ENCODE results near the gene DIPK1B. TPM values are rescaled to one million over a fixed set of nuclear protein-coding genes. Genes with fewer than 3 reads are reported as not detected.

The DIPK1B gene
- total RNA-seq, 2 experiments from 2014 or later, result 0.14 TPM; not detected in 1

GRCh38 chr9:136668983-136669790, 43.2 kb upstream of the DIPK1B start:
- POLR2A ChIA-PET, result no interaction called here
- no peak for ATAC-seq
- Mint-ChIP-seq H3K9me3 (no peaks in the 10 kb centered on the region), H3K27me3 (peaks cover 9% of the 10 kb centered on the region), H3K4me1 (ENCODE audit: low read depth) (peaks cover 2% of the 10 kb centered on the region), H3K27ac (no peak overlapping the region), H3K4me3 (no peak overlapping the region), H3K36me3 (ENCODE audit: low read depth) (no peaks in the 10 kb centered on the region)
- CTCF ChIA-PET, result interaction anchor here (1.6 kb wide), 1 partner anchor 25 kb away, joined by 4 read pairs; no protein-coding TSS in a partner anchor
- intact Hi-C loops (cut with micrococcal nuclease), result no loop called here
- DNase-seq, result peak; percentile 39
- no peak for TF ChIP-seq CTCF (IDR thresholded peaks at IDR 0.05)

GRCh38 chr9:136669791-136670464, 42.4 kb upstream of the DIPK1B start:
- Mint-ChIP-seq H3K27me3 (peaks cover 6% of the 10 kb centered on the region), H3K27ac (no peak overlapping the region), H3K4me3 (no peak overlapping the region), H3K4me1 (ENCODE audit: low read depth) (peaks cover 2% of the 10 kb centered on the region), H3K36me3 (ENCODE audit: low read depth) (no peaks in the 10 kb centered on the region), H3K9me3 (no peaks in the 10 kb centered on the region)
- ChIA-PET POLR2A (no interaction called here), CTCF (no interaction called here)
- ATAC-seq (no peak), DNase-seq (no peak)
- TF ChIP-seq CTCF (IDR thresholded peaks at IDR 0.05), result no peak
- intact Hi-C loops (cut with micrococcal nuclease), result no loop called here

DNA sequence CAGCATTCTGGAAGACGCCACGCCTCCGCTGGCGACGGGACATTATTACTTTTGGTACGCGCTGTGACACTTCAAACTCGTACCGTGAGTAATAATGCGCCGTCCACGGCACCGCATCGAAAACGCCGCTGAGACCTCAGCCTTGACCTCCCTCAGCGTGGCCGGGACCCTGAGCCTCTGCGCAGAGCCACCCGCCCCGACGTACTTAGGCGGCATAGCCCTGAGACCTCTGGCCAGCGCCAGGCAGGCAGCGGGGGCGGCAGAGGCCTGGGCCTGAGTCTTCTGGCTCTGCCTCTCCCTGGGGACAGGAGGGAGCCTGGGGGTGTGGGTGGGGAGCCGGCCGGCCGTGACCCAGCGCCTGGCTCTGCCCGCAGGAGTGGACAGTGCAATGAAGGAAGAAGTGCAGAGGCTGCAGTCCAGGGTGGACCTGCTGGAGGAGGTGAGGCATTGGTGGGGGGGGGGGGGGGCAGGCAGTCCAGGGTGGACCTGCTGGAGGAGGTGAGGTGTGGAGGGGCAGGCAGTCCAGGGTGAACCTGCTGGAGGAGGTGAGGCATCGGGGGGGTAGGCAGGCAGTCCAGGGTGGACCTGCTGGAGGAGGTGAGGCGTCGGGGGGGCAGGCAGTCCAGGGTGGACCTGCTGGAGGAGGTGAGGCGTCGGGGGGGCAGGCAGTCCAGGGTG, 41.7 kb upstream of the DIPK1B start:
- H3K27ac Mint-ChIP-seq, result no peak overlapping the region
- no peak overlapping the region for H3K4me3 Mint-ChIP-seq
- CTCF ChIA-PET, result interaction anchor here (0.8 to 2.5 kb wide), 15 partner anchors 9 to 104 kb away, joined by 3 to 21 read pairs (median 4); partner anchors contain the start of gene EGFL7
- intact Hi-C loops (cut with micrococcal nuclease), result no loop called here
- no peaks in the 10 kb centered on the region for H3K4me1 Mint-ChIP-seq (ENCODE audit: low read depth)
- ATAC-seq (no peak), DNase-seq (no peak)
- no peaks in the 10 kb centered on the region for H3K9me3 Mint-ChIP-seq
- no peak for TF ChIP-seq CTCF (IDR thresholded peaks at IDR 0.05)
- H3K27me3 Mint-ChIP-seq, result peaks cover 5% of the 10 kb centered on the region
- POLR2A ChIA-PET, result interaction anchor here (1.5 kb wide), 1 partner anchor 56 kb away, joined by 4 read pairs; no protein-coding TSS in a partner anchor
- H3K36me3 Mint-ChIP-seq (ENCODE audit: low read depth), result no peaks in the 10 kb centered on the region

DNA sequence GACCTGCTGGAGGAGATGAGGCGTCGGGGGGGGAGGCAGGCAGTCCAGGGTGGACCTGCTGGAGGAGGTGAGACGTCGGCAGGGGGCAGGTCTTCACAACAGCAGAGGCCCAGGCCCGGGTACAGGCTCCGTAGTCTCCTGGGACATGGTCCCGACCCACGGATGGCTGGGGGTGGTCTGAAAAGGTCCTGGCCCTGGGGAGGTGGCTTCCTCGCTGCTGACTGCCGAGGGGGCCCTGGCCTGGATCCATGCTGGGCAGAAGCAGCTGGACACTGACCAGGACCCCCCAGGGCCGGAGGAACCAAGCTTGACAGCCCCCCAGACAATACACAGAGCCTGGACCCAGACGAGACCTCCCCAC, 41.1 kb upstream of the DIPK1B start:
- DNase-seq, result no peak
- Mint-ChIP-seq H3K36me3 (ENCODE audit: low read depth) (no peaks in the 10 kb centered on the region), H3K4me1 (ENCODE audit: low read depth) (no peaks in the 10 kb centered on the region), H3K4me3 (no peak overlapping the region), H3K9me3 (no peaks in the 10 kb centered on the region), H3K27me3 (peaks cover 5% of the 10 kb centered on the region), H3K27ac (no peak overlapping the region)
- TF ChIP-seq CTCF (IDR thresholded peaks at IDR 0.05), result no peak
- CTCF ChIA-PET, result interaction anchor here (0.8 to 2.5 kb wide), 24 partner anchors 9 to 321 kb away, joined by 3 to 21 read pairs (median 4); partner anchors contain the start of genes EGFL7 and PAXX
- intact Hi-C loops (cut with micrococcal nuclease), result no loop called here
- no peak for ATAC-seq
- POLR2A ChIA-PET, result interaction anchor here (1.5 kb wide), 1 partner anchor 56 kb away, joined by 4 read pairs; no protein-coding TSS in a partner anchor

Data from activated CD8-positive, alpha-beta T cell treated with anti-CD3 and anti-CD28 coated beads for 36 hours (primary cell).